ENCODE data around the gene CNN1. TPM values are rescaled to one million over a fixed set of nuclear protein-coding genes. Genes with fewer than 3 reads are reported as not detected.
A peak's percentile ranks its signal among the peaks of the same experiment; 100 is the strongest.

CNN1 gene
- total RNA-seq, 1 experiment from 2014 or later, result 0.44 TPM

- Histone ChIP-seq H4K20me1 (ENCODE audit: insufficient read depth) (peaks cover 7% of the 10 kb centered on the region; the same call in 1 of the 2 replicates), H2AFZ (no peak overlapping the region), H3K4me1 (replicated peaks; ENCODE audit: insufficient read depth) (peaks cover 27% of the 10 kb centered on the region), H3K79me2 (ENCODE audit: low read depth) (peaks cover 26% of the 10 kb centered on the region), H3K4me3 (no peak overlapping the region), H3F3A (ENCODE audit: insufficient read depth, low read depth) (peaks cover 47% of the 10 kb centered on the region), H3K9me2 (ENCODE audit: insufficient read depth) (no peaks in the 10 kb centered on the region), H3K9me3 (ENCODE audit: insufficient read depth, low read depth) (no peaks in the 10 kb centered on the region), H3K27me3 (ENCODE audit: insufficient read depth, low read depth) (no peaks in the 10 kb centered on the region), H3K36me3 (ENCODE audit: low read depth) (no peaks in the 10 kb centered on the region), H3K27ac (no peak overlapping the region), H3K4me2 (no peak overlapping the region)
- CTCF ChIA-PET, result no interaction called here
- peak in 1 of 2 experiments; percentile 58 for DNase-seq
- intact Hi-C loops (cut with micrococcal nuclease; ENCODE audit: unreplicated experiment), result no loop called here
- no TSS peak for BruUV-seq (replicated peaks)
- POLR2A ChIA-PET (ENCODE audit: unreplicated experiment), result no interaction called here
- TF ChIP-seq EZH2 (IDR thresholded peaks at IDR 0.05; ENCODE audit: low read depth) (no peak), CTCF (conservative IDR thresholded peaks at IDR 0.05) (no peak)
Measured at GRCh38 chr19:11530432-11530831, 8.2 kb upstream of the CNN1 start.

GRCh38 chr19:11534538-11534937, 4.1 kb upstream of the CNN1 start:
- Histone ChIP-seq H3K9me3 (ENCODE audit: insufficient read depth, low read depth) (no peaks in the 10 kb centered on the region), H3K27me3 (ENCODE audit: insufficient read depth, low read depth) (no peaks in the 10 kb centered on the region), H3K4me2 (no peak overlapping the region), H2AFZ (no peak overlapping the region), H3K4me1 (replicated peaks; ENCODE audit: insufficient read depth) (peaks cover 20% of the 10 kb centered on the region), H3K27ac (no peak overlapping the region), H3K9me2 (ENCODE audit: insufficient read depth) (no peaks in the 10 kb centered on the region), H4K20me1 (ENCODE audit: insufficient read depth) (no peaks in the 10 kb centered on the region), H3K79me2 (ENCODE audit: low read depth) (no peaks in the 10 kb centered on the region), H3K36me3 (ENCODE audit: low read depth) (no peaks in the 10 kb centered on the region), H3F3A (ENCODE audit: insufficient read depth, low read depth) (peaks cover 56% of the 10 kb centered on the region), H3K4me3 (no peak overlapping the region)
- DNase-seq, result no peak
- CTCF ChIA-PET, result no interaction called here
- intact Hi-C loops (cut with micrococcal nuclease; ENCODE audit: unreplicated experiment), result no loop called here
- POLR2A ChIA-PET (ENCODE audit: unreplicated experiment), result no interaction called here
- TF ChIP-seq EZH2 (IDR thresholded peaks at IDR 0.05; ENCODE audit: low read depth) (no peak), CTCF (conservative IDR thresholded peaks at IDR 0.05) (no peak)
- BruUV-seq (replicated peaks), result no TSS peak

- Histone ChIP-seq H3K9me2 (ENCODE audit: insufficient read depth) (no peaks in the 10 kb centered on the region), H3K27me3 (ENCODE audit: insufficient read depth, low read depth) (no peaks in the 10 kb centered on the region), H2AFZ (no peak overlapping the region), H4K20me1 (ENCODE audit: insufficient read depth) (no peaks in the 10 kb centered on the region), H3K36me3 (ENCODE audit: low read depth) (no peaks in the 10 kb centered on the region), H3F3A (ENCODE audit: insufficient read depth, low read depth) (peaks cover 52% of the 10 kb centered on the region), H3K4me2 (no peak overlapping the region), H3K4me3 (no peak overlapping the region), H3K27ac (no peak overlapping the region), H3K9me3 (ENCODE audit: insufficient read depth, low read depth) (no peaks in the 10 kb centered on the region), H3K4me1 (replicated peaks; ENCODE audit: insufficient read depth) (peaks cover 19% of the 10 kb centered on the region), H3K79me2 (ENCODE audit: low read depth) (no peaks in the 10 kb centered on the region)
- TF ChIP-seq EZH2 (IDR thresholded peaks at IDR 0.05; ENCODE audit: low read depth) (no peak), CTCF (conservative IDR thresholded peaks at IDR 0.05) (no peak)
- POLR2A ChIA-PET (ENCODE audit: unreplicated experiment), result no interaction called here
- BruUV-seq (replicated peaks), result no TSS peak
- DNase-seq, result no peak
- CTCF ChIA-PET, result no interaction called here
- intact Hi-C loops (cut with micrococcal nuclease; ENCODE audit: unreplicated experiment), result no loop called here
Measured at GRCh38 chr19:11534948-11535347, 3.7 kb upstream of the CNN1 start.

Measured in PC-9 (cell line).